OCI-LY7 (cell line): Measurements from ENCODE around the gene UQCRC1.

Experiments
- EZH2phosphoT487 ChIP-seq: fragments of 200-600 bp; sonication (generic); IDR thresholded peaks from 2 replicates; pipeline ENCODE4 v1.6.1; 2018; ENCODE audit warnings: low read depth, borderline replicate concordance, mild to moderate bottlenecking, mixed run types, antibody characterized with exemption, low read length, moderate library complexity, mixed read lengths
- TF ChIP-seq, protein P1 (sequence below): fragments of 200-600 bp; sonication (generic); conservative IDR thresholded peaks from 2 replicates; pipeline ENCODE4 v1.5.1; 2014; ENCODE audit warnings: mild to moderate bottlenecking, antibody characterized with exemption, low read length, moderate library complexity, mixed read lengths

DNA sequence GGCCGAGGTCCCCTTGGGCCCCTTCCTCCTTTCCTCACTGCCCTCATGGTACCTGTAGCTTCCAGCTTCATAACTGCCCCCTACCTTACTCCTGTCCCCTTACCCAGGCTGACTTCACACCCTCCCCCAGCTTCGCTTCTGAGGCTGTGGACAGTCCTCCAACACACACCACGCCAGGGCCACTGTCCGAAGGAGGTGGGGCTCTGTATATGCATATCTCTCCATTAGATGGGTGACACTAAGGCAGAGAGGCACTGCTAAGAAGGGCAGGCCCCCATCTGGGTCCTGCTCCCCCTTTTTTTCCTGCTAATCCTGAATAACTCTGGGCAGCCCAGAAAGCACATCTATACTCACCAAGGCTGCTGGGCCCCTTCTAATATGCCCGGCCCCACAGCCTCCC lies 13.3 kb downstream of the UQCRC1 start:
- no peak for TF ChIP-seq EZH2phosphoT487
- TF ChIP-seq, protein P1, sequence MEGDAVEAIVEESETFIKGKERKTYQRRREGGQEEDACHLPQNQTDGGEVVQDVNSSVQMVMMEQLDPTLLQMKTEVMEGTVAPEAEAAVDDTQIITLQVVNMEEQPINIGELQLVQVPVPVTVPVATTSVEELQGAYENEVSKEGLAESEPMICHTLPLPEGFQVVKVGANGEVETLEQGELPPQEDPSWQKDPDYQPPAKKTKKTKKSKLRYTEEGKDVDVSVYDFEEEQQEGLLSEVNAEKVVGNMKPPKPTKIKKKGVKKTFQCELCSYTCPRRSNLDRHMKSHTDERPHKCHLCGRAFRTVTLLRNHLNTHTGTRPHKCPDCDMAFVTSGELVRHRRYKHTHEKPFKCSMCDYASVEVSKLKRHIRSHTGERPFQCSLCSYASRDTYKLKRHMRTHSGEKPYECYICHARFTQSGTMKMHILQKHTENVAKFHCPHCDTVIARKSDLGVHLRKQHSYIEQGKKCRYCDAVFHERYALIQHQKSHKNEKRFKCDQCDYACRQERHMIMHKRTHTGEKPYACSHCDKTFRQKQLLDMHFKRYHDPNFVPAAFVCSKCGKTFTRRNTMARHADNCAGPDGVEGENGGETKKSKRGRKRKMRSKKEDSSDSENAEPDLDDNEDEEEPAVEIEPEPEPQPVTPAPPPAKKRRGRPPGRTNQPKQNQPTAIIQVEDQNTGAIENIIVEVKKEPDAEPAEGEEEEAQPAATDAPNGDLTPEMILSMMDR = no peak
